Nephron (organoid): ENCODE results near the gene LCT.

Experiments
- H3K27ac Mint-ChIP-seq, 3 experiments: 2 replicates each; pipeline ENCODE4 v1.8.0; 2020; ENCODE audit warnings: mixed read lengths in 3 of 3, mild to moderate bottlenecking in 2 of 3, moderate library complexity in 1 of 3
- H3K27me3 Mint-ChIP-seq: 2 replicates; pipeline ENCODE4 v1.8.0; 2021; ENCODE audit warnings: low read depth, mild to moderate bottlenecking, moderate library complexity, mixed read lengths
- H3K36me3 Mint-ChIP-seq: 2 replicates; pipeline ENCODE4 v1.8.0; 2020; ENCODE audit warnings: low read depth, mixed read lengths
- H3K4me1 Mint-ChIP-seq: 2 replicates; pipeline ENCODE4 v1.8.0; 2020; ENCODE audit warnings: mixed read lengths
- H3K4me3 Mint-ChIP-seq, 3 experiments: 2 replicates each; pipeline ENCODE4 v1.8.0; 2020; ENCODE audit warnings: mild to moderate bottlenecking in 3 of 3, mixed read lengths in 3 of 3, moderate library complexity in 2 of 3
- H3K9me3 Mint-ChIP-seq: 2 replicates; pipeline ENCODE4 v1.8.0; 2020; ENCODE audit warnings: mixed read lengths
- CTCF ChIP-seq, 3 experiments: fragments of 200-600 bp; sonication (generic); IDR thresholded peaks; one replicate each; pipeline ENCODE4 v1.5.0; 2021; ENCODE audit warnings: antibody characterized with exemption in 3 of 3; ENCODE audit not compliant: unreplicated experiment in 3 of 3

Gene LCT

DNA sequence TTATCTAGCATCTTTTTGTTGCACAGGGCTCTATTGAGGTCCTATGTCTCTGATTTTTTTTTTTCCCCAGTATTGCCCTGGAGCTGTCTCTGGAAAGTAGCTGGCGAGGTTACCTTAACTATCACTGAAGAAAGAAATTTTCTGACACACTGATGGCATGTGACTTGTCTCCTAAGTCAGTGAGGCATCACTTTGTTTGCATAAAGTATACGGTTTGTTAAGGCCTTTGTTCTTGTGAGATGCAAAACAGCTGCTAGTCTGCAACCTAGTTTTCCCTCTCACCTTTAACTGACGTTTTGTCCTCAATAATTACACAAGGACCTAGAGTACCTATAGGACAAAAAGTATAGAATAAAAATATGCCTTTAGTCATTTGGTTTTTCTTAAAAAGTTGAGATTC lies 53.5 kb downstream of the LCT start:
- Mint-ChIP-seq H3K36me3 (peaks cover 84% of the 10 kb centered on the region), H3K27me3 (no peaks in the 10 kb centered on the region), H3K27ac (peak overlapping the region in 1 of 3 experiments; percentile 69), H3K9me3 (peaks cover 10% of the 10 kb centered on the region), H3K4me1 (no peaks in the 10 kb centered on the region), H3K4me3 (no peak overlapping the region)
- no peak for TF ChIP-seq CTCF (IDR thresholded peaks at IDR 0.05; ENCODE audit: unreplicated experiment in 3 of 3)

DNA sequence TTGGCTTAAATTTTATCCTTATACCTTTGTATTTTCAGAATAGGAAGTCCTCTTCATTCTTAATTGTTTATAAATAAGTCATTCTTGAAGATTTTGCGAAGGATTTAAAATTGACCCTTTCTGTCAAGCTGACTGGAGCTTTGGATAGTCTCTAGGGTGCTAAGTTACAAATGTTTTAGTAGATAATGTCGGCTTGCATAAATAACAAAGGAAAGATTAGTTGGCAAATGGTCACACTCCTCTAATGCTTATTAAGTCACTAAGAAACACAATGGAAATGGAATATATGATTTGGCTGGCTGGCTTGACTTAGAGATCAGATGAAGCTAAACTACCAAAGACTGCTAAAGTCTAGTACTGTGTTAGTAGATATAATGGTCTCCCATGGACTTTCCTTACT lies 54.8 kb downstream of the LCT start:
- Mint-ChIP-seq H3K4me1 (no peaks in the 10 kb centered on the region), H3K36me3 (peaks cover 87% of the 10 kb centered on the region), H3K27ac (peak overlapping the region in 1 of 3 experiments; percentile 69), H3K9me3 (peaks cover 10% of the 10 kb centered on the region), H3K27me3 (no peaks in the 10 kb centered on the region), H3K4me3 (no peak overlapping the region)
- no peak for TF ChIP-seq CTCF (IDR thresholded peaks at IDR 0.05; ENCODE audit: unreplicated experiment in 3 of 3)

- H3K27me3 Mint-ChIP-seq = no peaks in the 10 kb centered on the region
- no peak overlapping the region for H3K4me3 Mint-ChIP-seq
- peak overlapping the region in 1 of 3 experiments; percentile 16 for H3K27ac Mint-ChIP-seq
- H3K36me3 Mint-ChIP-seq = peaks cover 86% of the 10 kb centered on the region
- peaks cover 6% of the 10 kb centered on the region for H3K9me3 Mint-ChIP-seq
- no peaks in the 10 kb centered on the region for H3K4me1 Mint-ChIP-seq
- no peak for TF ChIP-seq CTCF (IDR thresholded peaks at IDR 0.05; ENCODE audit: unreplicated experiment in 3 of 3)
Observed at GRCh38 chr2:135776367-135776766, 60.6 kb downstream of the LCT start.

- peaks cover 88% of the 10 kb centered on the region for H3K36me3 Mint-ChIP-seq
- no peak overlapping the region for H3K4me3 Mint-ChIP-seq
- no peak for TF ChIP-seq CTCF (IDR thresholded peaks at IDR 0.05; ENCODE audit: unreplicated experiment in 3 of 3)
- peaks cover 6% of the 10 kb centered on the region for H3K9me3 Mint-ChIP-seq
- H3K4me1 Mint-ChIP-seq = no peaks in the 10 kb centered on the region
- no peak overlapping the region for H3K27ac Mint-ChIP-seq
- no peaks in the 10 kb centered on the region for H3K27me3 Mint-ChIP-seq
Observed at GRCh38 chr2:135775420-135775819, 61.6 kb downstream of the LCT start.

DNA sequence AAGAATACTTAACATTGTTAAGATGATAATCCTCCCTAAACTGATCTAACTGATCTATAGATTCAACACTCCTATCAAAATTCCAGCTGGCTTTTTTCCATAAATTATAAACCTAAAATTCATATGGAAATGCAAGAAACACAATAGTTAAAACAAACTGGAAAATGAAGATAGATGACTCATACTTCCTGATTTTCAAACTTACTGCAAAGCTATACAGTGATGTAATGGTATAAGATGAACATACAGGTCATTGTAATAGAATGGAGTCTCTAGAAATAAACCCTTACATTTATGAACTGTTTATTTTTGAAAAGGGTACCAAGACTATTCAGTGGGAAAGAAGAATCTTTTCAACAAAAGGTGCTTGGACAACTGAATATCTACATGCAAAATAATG lies 63.1 kb downstream of the LCT start:
- no peaks in the 10 kb centered on the region for H3K4me1 Mint-ChIP-seq
- H3K27me3 Mint-ChIP-seq = no peaks in the 10 kb centered on the region
- H3K27ac Mint-ChIP-seq = no peak overlapping the region
- H3K4me3 Mint-ChIP-seq = no peak overlapping the region
- peaks cover 91% of the 10 kb centered on the region for H3K36me3 Mint-ChIP-seq
- peaks cover 9% of the 10 kb centered on the region for H3K9me3 Mint-ChIP-seq
- TF ChIP-seq CTCF (IDR thresholded peaks at IDR 0.05; ENCODE audit: unreplicated experiment in 3 of 3) = no peak

DNA sequence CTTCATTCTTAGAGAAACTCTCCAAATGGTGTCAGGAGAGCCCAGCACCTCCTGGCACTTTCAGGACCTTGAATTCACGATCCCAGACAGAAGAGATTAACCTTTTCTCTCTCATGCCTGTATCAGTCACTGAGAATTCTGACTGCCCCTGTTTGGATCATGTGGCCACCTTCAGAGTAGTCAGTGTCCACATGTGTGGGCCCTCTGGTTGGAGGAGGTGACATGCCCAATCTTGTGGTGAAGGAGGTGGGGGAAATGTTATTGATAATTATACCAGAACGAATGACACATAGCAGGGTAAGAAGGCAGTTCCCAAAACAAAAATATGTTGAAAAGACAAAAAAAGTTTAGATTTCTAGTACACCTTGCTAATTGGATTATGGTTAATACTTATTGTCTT lies 63.7 kb downstream of the LCT start:
- Mint-ChIP-seq H3K27ac (no peak overlapping the region), H3K9me3 (peaks cover 9% of the 10 kb centered on the region), H3K4me1 (no peaks in the 10 kb centered on the region), H3K4me3 (no peak overlapping the region), H3K36me3 (peaks cover 92% of the 10 kb centered on the region), H3K27me3 (no peaks in the 10 kb centered on the region)
- TF ChIP-seq CTCF (IDR thresholded peaks at IDR 0.05; ENCODE audit: unreplicated experiment in 3 of 3) = no peak
